Measurements from ENCODE around the gene AKAP13.

AKAP13 gene

GRCh38 chr15:85770096-85771041 is 390.0 kb downstream of the AKAP13 start:
- no peak for DNase-seq (ENCODE audit: low spot score)

- no peak for DNase-seq (ENCODE audit: low spot score)
These were observed 390.9 kb downstream of the AKAP13 start for GRCh38 chr15:85771271-85771670.

- DNase-seq (ENCODE audit: low spot score) = no peak
These were observed 391.5 kb downstream of the AKAP13 start for GRCh38 chr15:85771781-85772445.

GRCh38 chr15:85772668-85773067 is 392.3 kb downstream of the AKAP13 start:
- DNase-seq (ENCODE audit: low spot score) = no peak

DNA sequence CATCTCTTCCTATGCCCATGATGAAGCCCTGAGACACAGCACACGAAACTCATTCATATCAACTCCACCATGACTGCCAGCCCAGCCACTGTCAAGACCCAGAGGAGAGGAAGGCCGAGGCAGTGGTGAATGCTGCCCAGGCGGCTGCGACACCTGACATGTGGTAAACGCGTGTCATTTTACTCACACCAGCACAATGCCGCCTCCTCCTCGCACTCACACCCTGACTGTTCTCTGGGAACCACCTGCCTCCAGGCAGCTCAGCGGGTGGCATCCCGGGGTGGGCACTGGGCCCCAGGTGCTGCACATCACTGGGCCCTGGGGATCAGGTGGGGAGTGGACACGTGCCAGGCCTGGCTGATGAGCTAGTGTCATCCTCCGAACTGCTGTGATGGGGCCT is 392.8 kb downstream of the AKAP13 start:
- no peak for DNase-seq (ENCODE audit: low spot score)

DNA sequence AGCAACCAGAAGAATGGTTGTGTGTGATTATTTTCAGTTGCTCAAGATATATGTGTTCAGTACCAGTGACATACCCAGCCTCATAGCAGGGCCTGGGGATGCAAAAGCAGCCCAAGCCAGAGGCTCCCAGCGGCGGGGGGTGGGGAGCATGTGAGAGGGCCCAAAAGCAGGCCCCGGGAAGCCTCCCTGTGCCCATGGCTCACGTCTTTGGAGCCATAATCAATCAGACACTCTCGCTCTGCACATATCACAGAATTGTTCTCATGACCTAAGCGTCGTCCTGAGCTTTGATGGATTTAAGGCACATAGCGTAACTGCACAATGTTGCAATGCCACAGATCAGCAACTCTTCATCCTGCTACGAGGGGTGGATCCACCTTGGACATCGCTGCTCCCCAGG is 393.6 kb downstream of the AKAP13 start:
- no peak for DNase-seq (ENCODE audit: low spot score)

GRCh38 chr15:85777250-85778106 is 397.1 kb downstream of the AKAP13 start:
- no peak for DNase-seq (ENCODE audit: low spot score)

- DNase-seq (ENCODE audit: low spot score) = no peak
These were observed 397.8 kb downstream of the AKAP13 start for GRCh38 chr15:85778107-85778776.

- DNase-seq (ENCODE audit: low spot score) = no peak
These were observed 398.8 kb downstream of the AKAP13 start for GRCh38 chr15:85779249-85779648.

DNA sequence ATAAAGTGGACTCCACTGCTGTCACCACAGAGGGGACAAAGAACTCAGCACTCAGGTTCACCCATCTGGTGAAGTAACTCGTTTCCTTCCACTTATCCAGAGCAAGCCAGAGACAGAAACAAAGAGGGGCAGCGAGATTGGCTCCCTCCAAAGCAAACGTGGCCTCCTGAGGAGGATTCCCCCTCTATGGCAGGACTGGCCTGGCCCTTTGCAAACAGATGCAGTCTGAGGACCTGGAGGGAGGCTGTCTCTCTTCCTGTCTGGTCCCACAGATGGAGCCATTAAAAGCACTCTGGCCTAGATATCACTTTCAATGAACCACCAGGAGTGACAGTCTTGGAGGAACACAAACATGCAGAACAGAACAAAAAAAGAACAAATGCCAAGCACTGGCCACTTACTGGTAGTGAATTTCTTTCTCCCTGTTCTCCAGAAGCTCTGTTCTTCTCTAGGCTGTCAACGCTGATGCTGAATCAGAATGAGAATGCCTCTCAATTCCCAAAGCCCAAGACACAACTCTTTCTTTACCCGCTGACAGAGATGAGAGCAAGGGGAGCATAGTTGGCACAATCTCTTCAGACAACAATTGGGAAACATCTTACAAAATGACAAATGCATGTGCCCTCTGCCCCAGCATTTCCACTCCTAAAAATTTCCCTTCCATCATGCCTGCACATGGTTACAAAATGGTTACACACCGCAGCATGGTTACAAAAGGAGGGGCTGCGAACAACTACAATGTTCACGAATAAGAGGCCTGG is 400.0 kb downstream of the AKAP13 start:
- DNase-seq (ENCODE audit: low spot score) = no peak

GRCh38 chr15:85781099-85781498 is 400.7 kb downstream of the AKAP13 start:
- no peak for DNase-seq (ENCODE audit: low spot score)

- DNase-seq (ENCODE audit: low spot score) = no peak
These were observed 401.7 kb downstream of the AKAP13 start for GRCh38 chr15:85782064-85782463.

DNA sequence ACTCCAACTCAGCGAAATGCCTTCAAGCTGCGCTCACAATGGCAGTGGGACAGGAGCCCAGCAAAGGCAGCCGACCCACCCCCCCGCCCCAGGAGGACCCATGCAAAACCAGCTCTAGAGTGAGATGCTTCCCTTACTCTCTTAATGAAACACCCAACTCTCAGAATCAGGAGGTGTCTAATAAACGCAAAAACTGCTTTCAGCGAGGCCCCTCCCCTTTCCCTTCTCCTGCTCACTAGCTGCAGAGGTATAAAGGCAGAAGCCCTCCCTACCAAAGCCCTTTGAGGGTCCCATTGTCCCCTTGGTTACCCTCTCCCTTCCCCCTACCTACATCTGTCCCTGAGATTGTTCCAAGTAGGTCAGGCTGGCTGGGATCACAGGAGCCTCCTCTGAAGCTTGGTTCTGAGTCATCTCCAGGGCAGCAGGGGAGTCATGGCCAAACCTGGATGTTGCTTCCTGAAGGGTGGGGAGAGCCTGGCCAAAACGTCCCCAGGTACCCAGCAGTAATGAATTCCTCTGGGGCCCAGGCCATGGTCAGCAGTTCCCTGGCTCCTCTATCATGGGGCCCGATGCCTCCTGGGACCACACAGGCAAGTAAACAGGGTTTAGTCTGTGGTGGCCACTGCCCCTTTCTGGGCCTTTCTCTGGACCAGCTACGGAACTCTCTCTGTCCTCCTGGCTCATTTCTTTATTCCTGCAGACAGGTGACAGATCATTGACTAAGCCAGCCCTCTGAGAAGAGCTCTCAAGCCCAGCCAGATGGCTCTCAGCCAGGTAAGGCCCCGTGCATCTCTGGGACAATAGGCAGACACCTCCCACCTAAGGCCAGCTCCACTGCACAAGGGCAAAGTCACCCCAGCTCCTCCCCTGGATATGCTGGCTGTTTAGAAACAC is 405.7 kb downstream of the AKAP13 start:
- no peak for DNase-seq (ENCODE audit: low spot score)

- DNase-seq (ENCODE audit: low spot score) = no peak
These were observed 406.3 kb downstream of the AKAP13 start for GRCh38 chr15:85786781-85787114.

DNA sequence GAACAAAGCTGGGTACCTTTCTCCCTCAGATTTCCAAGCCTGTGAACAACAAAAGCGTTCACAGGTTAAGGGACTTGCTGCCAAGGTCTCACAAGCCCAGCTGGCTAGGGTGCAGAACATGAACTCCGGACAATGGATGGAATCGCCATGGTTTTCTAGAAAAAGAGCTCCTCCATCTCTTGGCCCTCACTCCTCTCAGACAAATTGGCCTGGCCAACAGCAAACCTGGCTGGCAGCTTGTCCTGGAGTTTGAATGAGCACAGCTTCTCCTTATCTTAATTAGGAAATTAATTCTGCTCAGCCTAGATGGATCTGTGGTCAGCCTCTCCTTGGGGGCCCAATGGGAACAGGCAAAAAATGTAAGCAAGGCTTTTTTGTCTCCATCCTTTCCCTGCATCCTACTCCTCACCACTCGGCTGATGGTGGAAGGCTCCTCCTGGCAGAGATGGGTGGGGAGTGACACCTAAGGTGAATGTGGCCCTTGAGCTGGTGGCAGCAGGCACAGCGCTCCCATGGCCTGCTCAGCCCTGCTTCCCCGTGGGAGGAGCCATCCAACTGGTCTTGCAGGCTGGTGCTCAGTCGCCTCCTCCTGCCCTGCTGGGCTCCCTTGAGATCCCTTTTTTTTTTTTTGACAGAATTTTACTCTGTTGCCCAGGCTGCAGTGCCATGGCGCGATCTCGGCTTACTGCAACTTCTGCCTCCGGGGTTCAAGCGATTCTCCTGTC is 408.5 kb downstream of the AKAP13 start:
- no peak for DNase-seq (ENCODE audit: low spot score)

DNA sequence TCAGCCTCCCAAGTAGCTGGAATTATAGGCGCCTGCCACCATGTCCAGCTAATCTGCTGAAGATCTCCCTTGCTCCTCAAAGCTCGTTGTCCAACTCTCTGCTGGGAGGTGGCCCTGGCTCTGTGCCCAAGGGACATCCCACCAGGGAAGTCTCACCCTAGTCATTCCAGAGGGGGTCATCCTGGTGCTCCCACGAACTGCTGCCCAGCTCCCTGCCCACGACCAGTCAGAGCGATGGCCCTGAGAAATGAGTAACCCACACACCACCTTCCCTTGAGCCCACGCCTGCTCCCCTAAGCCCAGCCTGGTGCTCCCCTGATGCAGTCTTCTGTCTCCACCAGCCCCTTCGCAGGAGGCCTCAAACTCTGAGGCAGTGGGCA is 409.1 kb downstream of the AKAP13 start:
- no peak for DNase-seq (ENCODE audit: low spot score)

DNA sequence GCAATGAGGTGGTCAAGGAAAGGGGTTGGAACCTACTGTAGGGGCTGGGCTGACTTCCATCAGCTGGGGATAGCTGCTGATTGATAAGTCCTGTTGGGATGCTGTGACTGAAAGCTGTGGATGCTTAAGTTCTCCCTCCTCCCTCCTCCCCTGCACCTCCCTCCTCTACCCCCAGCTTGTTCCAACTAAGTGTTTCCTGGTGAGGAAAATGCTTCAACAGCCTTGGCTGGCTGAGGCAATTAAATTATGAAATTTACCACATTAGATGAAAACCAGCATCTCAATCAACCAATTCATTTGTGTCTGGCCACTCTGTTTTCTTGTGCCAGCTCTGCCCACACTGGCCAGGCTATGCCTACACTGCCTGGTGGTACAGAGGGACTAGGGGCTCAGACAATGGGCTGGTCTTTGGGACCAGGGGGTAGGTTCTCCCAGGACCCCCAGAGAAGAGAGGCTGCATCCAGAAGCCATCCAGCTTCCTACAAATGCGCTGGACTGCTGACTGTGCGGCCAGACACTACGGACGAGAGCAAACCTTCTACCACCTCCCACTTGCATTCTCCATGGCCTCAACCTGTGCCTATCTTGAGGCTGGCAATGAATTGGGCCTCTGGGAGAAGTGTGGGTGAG is 411.8 kb downstream of the AKAP13 start:
- no peak for DNase-seq (ENCODE audit: low spot score)

- no peak for DNase-seq (ENCODE audit: low spot score)
These were observed 412.6 kb downstream of the AKAP13 start for GRCh38 chr15:85792912-85793590.
